ENCODE results near the gene TBC1D16. TPM values are rescaled to one million over a fixed set of nuclear protein-coding genes. Genes with fewer than 3 reads are reported as not detected.
"Not testable (repeated sequence)": the region's sequence is repeated elsewhere in the genome, so short reads cannot be mapped to it uniquely, and the experiment has no call there.

TBC1D16 gene
- polyA plus RNA-seq, 2 donors, result 2.4 to 3.8 TPM

- H3K4me1 ChIP-seq (ENCODE audit: control insufficient read depth in 2 of 2, insufficient read depth in 2 of 2, low read length in 1 of 2), result peaks cover 0 to 6% of the 10 kb centered on the region in 2 donors
- H3K9me3 ChIP-seq (ENCODE audit: control insufficient read depth in 2 of 2, insufficient read depth in 1 of 2, low read depth in 1 of 2, low read length in 1 of 2), result no peaks in the 10 kb centered on the region
- no peaks in the 10 kb centered on the region for H3K27me3 ChIP-seq (ENCODE audit: control insufficient read depth in 1 of 2, insufficient read depth in 2 of 2, low read length in 2 of 2)
- WGBS, 2 donors, result 50 to 60% methylated on average over 10 of the region's 10 CpGs
- H3K27ac ChIP-seq (ENCODE audit: low read depth in 2 of 2, low read length in 1 of 2), result no peak overlapping the region
- H3K36me3 ChIP-seq (ENCODE audit: control insufficient read depth in 2 of 2, insufficient read depth in 2 of 2, low read length in 1 of 2), result peaks cover 0 to 4% of the 10 kb centered on the region in 2 donors
- no peak overlapping the region for H3K4me3 ChIP-seq (ENCODE audit: low read depth in 1 of 2, low read length in 2 of 2)
Measured at GRCh38 chr17:79970576-79971068, 65.0 kb downstream of the TBC1D16 start.

- WGBS, 2 donors, result 77 to 83% methylated on average over 7 of the region's 7 CpGs
- Histone ChIP-seq H3K4me1 (ENCODE audit: control insufficient read depth in 2 of 2, insufficient read depth in 2 of 2, low read length in 1 of 2) (peaks cover 0 to 4% of the 10 kb centered on the region in 2 donors), H3K27me3 (ENCODE audit: control insufficient read depth in 1 of 2, insufficient read depth in 2 of 2, low read length in 2 of 2) (no peaks in the 10 kb centered on the region), H3K36me3 (ENCODE audit: control insufficient read depth in 2 of 2, insufficient read depth in 2 of 2, low read length in 1 of 2) (peaks cover 0 to 4% of the 10 kb centered on the region in 2 donors), H3K27ac (ENCODE audit: low read depth in 2 of 2, low read length in 1 of 2) (no peak overlapping the region), H3K4me3 (ENCODE audit: low read depth in 1 of 2, low read length in 2 of 2) (no peak overlapping the region), H3K9me3 (ENCODE audit: control insufficient read depth in 2 of 2, insufficient read depth in 1 of 2, low read depth in 1 of 2, low read length in 1 of 2) (no peaks in the 10 kb centered on the region)
Measured at GRCh38 chr17:79969906-79970305, 65.8 kb downstream of the TBC1D16 start.

- Histone ChIP-seq H3K9me3 (ENCODE audit: control insufficient read depth in 2 of 2, insufficient read depth in 1 of 2, low read depth in 1 of 2, low read length in 1 of 2) (no peaks in the 10 kb centered on the region), H3K4me1 (ENCODE audit: control insufficient read depth in 2 of 2, insufficient read depth in 2 of 2, low read length in 1 of 2) (peaks cover 0 to 2% of the 10 kb centered on the region in 2 donors), H3K4me3 (ENCODE audit: low read depth in 1 of 2, low read length in 2 of 2) (no peak overlapping the region), H3K27ac (ENCODE audit: low read depth in 2 of 2, low read length in 1 of 2) (no peak overlapping the region), H3K27me3 (ENCODE audit: control insufficient read depth in 1 of 2, insufficient read depth in 2 of 2, low read length in 2 of 2) (no peaks in the 10 kb centered on the region), H3K36me3 (ENCODE audit: control insufficient read depth in 2 of 2, insufficient read depth in 2 of 2, low read length in 1 of 2) (peaks cover 0 to 4% of the 10 kb centered on the region in 2 donors)
- WGBS, 2 donors, result 96% methylated on average over 5 of the region's 5 CpGs
Measured at GRCh38 chr17:79968116-79968515, 67.6 kb downstream of the TBC1D16 start.

- Histone ChIP-seq H3K27me3 (ENCODE audit: control insufficient read depth in 1 of 2, insufficient read depth in 2 of 2, low read length in 2 of 2) (no peaks in the 10 kb centered on the region), H3K9me3 (ENCODE audit: control insufficient read depth in 2 of 2, insufficient read depth in 1 of 2, low read depth in 1 of 2, low read length in 1 of 2) (no peaks in the 10 kb centered on the region), H3K27ac (ENCODE audit: low read depth in 2 of 2, low read length in 1 of 2) (no peak overlapping the region), H3K36me3 (ENCODE audit: control insufficient read depth in 2 of 2, insufficient read depth in 2 of 2, low read length in 1 of 2) (no peaks in the 10 kb centered on the region), H3K4me3 (ENCODE audit: low read depth in 1 of 2, low read length in 2 of 2) (no peak overlapping the region), H3K4me1 (ENCODE audit: control insufficient read depth in 2 of 2, insufficient read depth in 2 of 2, low read length in 1 of 2) (peaks cover 0 to 2% of the 10 kb centered on the region in 2 donors)
- WGBS, 2 donors, result 85% methylated on average over 3 of the region's 3 CpGs
Measured at GRCh38 chr17:79966681-79967080, 69.0 kb downstream of the TBC1D16 start.

GRCh38 chr17:79965806-79966205, 69.9 kb downstream of the TBC1D16 start:
- Histone ChIP-seq H3K4me3 (ENCODE audit: low read depth in 1 of 2, low read length in 2 of 2) (no peak overlapping the region), H3K4me1 (ENCODE audit: control insufficient read depth in 2 of 2, insufficient read depth in 2 of 2, low read length in 1 of 2) (peaks cover 0 to 2% of the 10 kb centered on the region in 2 donors), H3K36me3 (ENCODE audit: control insufficient read depth in 2 of 2, insufficient read depth in 2 of 2, low read length in 1 of 2) (no peaks in the 10 kb centered on the region), H3K27ac (ENCODE audit: low read depth in 2 of 2, low read length in 1 of 2) (no peak overlapping the region), H3K9me3 (ENCODE audit: control insufficient read depth in 2 of 2, insufficient read depth in 1 of 2, low read depth in 1 of 2, low read length in 1 of 2) (no peaks in the 10 kb centered on the region), H3K27me3 (ENCODE audit: control insufficient read depth in 1 of 2, insufficient read depth in 2 of 2, low read length in 2 of 2) (no peaks in the 10 kb centered on the region)
- WGBS, 2 donors, result 71 to 80% methylated on average over 6 of the region's 6 CpGs

GRCh38 chr17:79962467-79962866, 73.2 kb downstream of the TBC1D16 start:
- not testable (repeated sequence) for H3K4me3 ChIP-seq (ENCODE audit: low read depth in 1 of 2, low read length in 2 of 2); H3K36me3 ChIP-seq (ENCODE audit: control insufficient read depth in 2 of 2, insufficient read depth in 2 of 2, low read length in 1 of 2); H3K27ac ChIP-seq (ENCODE audit: low read depth in 2 of 2, low read length in 1 of 2); H3K27me3 ChIP-seq (ENCODE audit: control insufficient read depth in 1 of 2, insufficient read depth in 2 of 2, low read length in 2 of 2); H3K4me1 ChIP-seq (ENCODE audit: control insufficient read depth in 2 of 2, insufficient read depth in 2 of 2, low read length in 1 of 2); H3K9me3 ChIP-seq (ENCODE audit: control insufficient read depth in 2 of 2, insufficient read depth in 1 of 2, low read depth in 1 of 2, low read length in 1 of 2)
- WGBS, 2 donors, result 94 to 95% methylated on average over 6 of the region's 6 CpGs

GRCh38 chr17:79961567-79961966, 74.1 kb downstream of the TBC1D16 start:
- not testable (repeated sequence) for H3K27ac ChIP-seq (ENCODE audit: low read depth in 2 of 2, low read length in 1 of 2); H3K4me1 ChIP-seq (ENCODE audit: control insufficient read depth in 2 of 2, insufficient read depth in 2 of 2, low read length in 1 of 2); H3K27me3 ChIP-seq (ENCODE audit: control insufficient read depth in 1 of 2, insufficient read depth in 2 of 2, low read length in 2 of 2); H3K9me3 ChIP-seq (ENCODE audit: control insufficient read depth in 2 of 2, insufficient read depth in 1 of 2, low read depth in 1 of 2, low read length in 1 of 2); H3K36me3 ChIP-seq (ENCODE audit: control insufficient read depth in 2 of 2, insufficient read depth in 2 of 2, low read length in 1 of 2); H3K4me3 ChIP-seq (ENCODE audit: low read depth in 1 of 2, low read length in 2 of 2)
- 97% methylated on average over 9 of the region's 9 CpGs for WGBS, 2 donors

- H3K27me3 ChIP-seq (ENCODE audit: control insufficient read depth in 1 of 2, insufficient read depth in 2 of 2, low read length in 2 of 2), result no peaks in the 10 kb centered on the region
- H3K27ac ChIP-seq (ENCODE audit: low read depth in 2 of 2, low read length in 1 of 2), result no peak overlapping the region
- H3K4me3 ChIP-seq (ENCODE audit: low read depth in 1 of 2, low read length in 2 of 2), result no peak overlapping the region
- no peaks in the 10 kb centered on the region for H3K36me3 ChIP-seq (ENCODE audit: control insufficient read depth in 2 of 2, insufficient read depth in 2 of 2, low read length in 1 of 2)
- H3K4me1 ChIP-seq (ENCODE audit: control insufficient read depth in 2 of 2, insufficient read depth in 2 of 2, low read length in 1 of 2), result peaks cover 0 to 2% of the 10 kb centered on the region in 2 donors
- 61 to 74% methylated on average over 9 of the region's 9 CpGs for WGBS, 2 donors
- H3K9me3 ChIP-seq (ENCODE audit: control insufficient read depth in 2 of 2, insufficient read depth in 1 of 2, low read depth in 1 of 2, low read length in 1 of 2), result no peaks in the 10 kb centered on the region
Measured at GRCh38 chr17:79960788-79961522, 74.7 kb downstream of the TBC1D16 start.

GRCh38 chr17:79959042-79959441, 76.6 kb downstream of the TBC1D16 start:
- no peaks in the 10 kb centered on the region for H3K9me3 ChIP-seq (ENCODE audit: control insufficient read depth in 2 of 2, insufficient read depth in 1 of 2, low read depth in 1 of 2, low read length in 1 of 2)
- H3K4me1 ChIP-seq (ENCODE audit: control insufficient read depth in 2 of 2, insufficient read depth in 2 of 2, low read length in 1 of 2), result no peaks in the 10 kb centered on the region
- H3K36me3 ChIP-seq (ENCODE audit: control insufficient read depth in 2 of 2, insufficient read depth in 2 of 2, low read length in 1 of 2), result no peaks in the 10 kb centered on the region

GRCh38 chr17:79956853-79957252, 78.8 kb downstream of the TBC1D16 start:
- no peaks in the 10 kb centered on the region for H3K4me1 ChIP-seq (ENCODE audit: control insufficient read depth in 2 of 2, insufficient read depth in 2 of 2, low read length in 1 of 2)
- WGBS, 2 donors, result 75 to 87% methylated on average over 6 of the region's 6 CpGs
- no peak overlapping the region for H3K4me3 ChIP-seq (ENCODE audit: low read depth in 1 of 2, low read length in 2 of 2)
- H3K36me3 ChIP-seq (ENCODE audit: control insufficient read depth in 2 of 2, insufficient read depth in 2 of 2, low read length in 1 of 2), result no peaks in the 10 kb centered on the region
- H3K27me3 ChIP-seq (ENCODE audit: control insufficient read depth in 1 of 2, insufficient read depth in 2 of 2, low read length in 2 of 2), result no peaks in the 10 kb centered on the region
- no peaks in the 10 kb centered on the region for H3K9me3 ChIP-seq (ENCODE audit: control insufficient read depth in 2 of 2, insufficient read depth in 1 of 2, low read depth in 1 of 2, low read length in 1 of 2)
- H3K27ac ChIP-seq (ENCODE audit: low read depth in 2 of 2, low read length in 1 of 2), result no peak overlapping the region

More at GRCh38 chr17:79959042-79959441, 76.6 kb downstream of the TBC1D16 start:
- Histone ChIP-seq H3K27ac (ENCODE audit: low read depth in 2 of 2, low read length in 1 of 2) (no peak overlapping the region), H3K27me3 (ENCODE audit: control insufficient read depth in 1 of 2, insufficient read depth in 2 of 2, low read length in 2 of 2) (no peaks in the 10 kb centered on the region), H3K4me3 (ENCODE audit: low read depth in 1 of 2, low read length in 2 of 2) (no peak overlapping the region)
- 94 to 96% methylated on average over 4 of the region's 4 CpGs for WGBS, 2 donors

All from esophagus (tissue), 2 donors.